HL-60 (cell line): Measurements from ENCODE around the gene EVX2.
A peak's percentile ranks its signal among the peaks of the same experiment; 100 is the strongest.

Experiments
- DNase-seq, 2 experiments: peaks; one replicate each; pipeline ENCODE4 v3.0.0-alpha.2; 2010 to 2020; ENCODE audit warnings: low read depth in 1 of 2, low spot score in 1 of 2
- H3K27ac ChIP-seq: fragments of 250-450 bp; sonication (Bioruptor Pico); replicated peaks from 2 replicates; pipeline ENCODE4 v1.5.1; 2020; ENCODE audit warnings: mild to moderate bottlenecking, moderate library complexity
- H3K27me3 ChIP-seq: fragments of 250-450 bp; sonication (Bioruptor Pico); 2 replicates; pipeline ENCODE4 v1.5.1; 2021; ENCODE audit warnings: mild to moderate bottlenecking, moderate library complexity; ENCODE audit not compliant: insufficient read depth, poor library complexity, severe bottlenecking
- H3K4me3 ChIP-seq: replicated peaks from 2 replicates; pipeline ENCODE4 v1.5.1; 2011; ENCODE audit warnings: mild to moderate bottlenecking, control low read depth, low read length; ENCODE audit not compliant: insufficient read depth
- CTCF ChIP-seq: IDR thresholded peaks from one replicate; pipeline ENCODE4 v1.5.1; 2011; ENCODE audit warnings: low read length, control low read depth, inconsistent platforms; ENCODE audit not compliant: insufficient read depth
- GABPA ChIP-seq: IDR thresholded peaks from 2 replicates; pipeline ENCODE4 v1.6.1; 2012; ENCODE audit warnings: low read depth
- POLR2AphosphoS5 ChIP-seq: IDR thresholded peaks from 2 replicates; pipeline ENCODE4 v1.6.1; 2012; ENCODE audit warnings: low read depth
- REST ChIP-seq: IDR thresholded peaks from 2 replicates; pipeline ENCODE4 v1.6.1; 2012; ENCODE audit warnings: low read depth; ENCODE audit not compliant: insufficient replicate concordance
- SPI1 ChIP-seq: IDR thresholded peaks from 2 replicates; pipeline ENCODE4 v1.6.1; 2012; ENCODE audit warnings: low read depth, mild to moderate bottlenecking, borderline replicate concordance

Gene EVX2

GRCh38 chr2:176114930-176115625 is 31.3 kb upstream of the EVX2 start:
- Histone ChIP-seq H3K27ac (no peak overlapping the region), H3K27me3 (peaks cover 83% of the 10 kb centered on the region), H3K4me3 (no peak overlapping the region)
- DNase-seq: no peak
- TF ChIP-seq REST (no peak), SPI1 (peak; percentile 22; the same call in 1 of the 2 replicates)

- H3K4me3 ChIP-seq: no peak overlapping the region
- DNase-seq: no peak
- TF ChIP-seq POLR2AphosphoS5 (no peak), SPI1 (no peak), GABPA (no peak), CTCF (no peak), REST (no peak)
- H3K27ac ChIP-seq: no peak overlapping the region
- H3K27me3 ChIP-seq: peaks cover 83% of the 10 kb centered on the region
Observed at GRCh38 chr2:176114120-176114929, 30.6 kb upstream of the EVX2 start.

GRCh38 chr2:176112375-176113302 is 28.9 kb upstream of the EVX2 start:
- H3K4me3 ChIP-seq: no peak overlapping the region
- H3K27ac ChIP-seq: no peak overlapping the region
- TF ChIP-seq SPI1: no peak
- TF ChIP-seq GABPA: no peak
- no peak for TF ChIP-seq CTCF
- no peak for TF ChIP-seq REST
- TF ChIP-seq POLR2AphosphoS5: no peak
- peaks cover 79% of the 10 kb centered on the region for H3K27me3 ChIP-seq
- DNase-seq: no peak
